Measurements from ENCODE around the gene FNBP1L.

DNA sequence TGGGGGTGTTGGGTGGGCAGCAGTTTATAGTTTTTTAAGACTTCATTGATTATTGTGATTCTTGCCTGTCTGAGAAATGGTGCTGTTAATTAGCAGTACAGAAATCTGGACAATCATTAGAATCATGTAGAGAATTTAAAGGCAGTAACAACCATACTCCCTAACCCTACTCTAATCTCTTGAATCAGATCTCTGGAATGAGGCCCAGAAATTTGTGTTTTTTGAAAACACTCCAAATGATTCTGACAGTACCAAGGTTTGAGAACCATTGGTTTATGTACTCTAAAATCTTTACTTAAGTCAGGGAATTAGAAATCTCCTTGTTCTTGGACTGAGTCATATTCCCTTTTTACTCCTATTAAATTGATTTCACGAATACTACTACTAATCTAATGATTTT, 24.0 kb downstream of the FNBP1L start:
- no peak for TF ChIP-seq CTCF (IDR thresholded peaks at IDR 0.05)
- no peak for TF ChIP-seq POLR2A (IDR thresholded peaks at IDR 0.05)
- no peak for TF ChIP-seq POLR2AphosphoS5 (IDR thresholded peaks at IDR 0.05)
